BJ (cell line): ENCODE results near the gene SYNCRIP. TPM values are rescaled to one million over a fixed set of nuclear protein-coding genes. Genes with fewer than 3 reads are reported as not detected.

Experiments
- CTCF ChIA-PET: fragments of 350-600 bp; formaldehyde crosslinking; extraction: SDS; loops from one replicate; lab custom pipeline; 2021; ENCODE audit warnings: antibody characterized with exemption, inconsistent platforms; lab: Yijun Ruan, JAX
- POLR2A ChIA-PET: fragments of 300-600 bp; sonication (Branson Sonifier 250); formaldehyde crosslinking; extraction: SDS; loops from one replicate; lab custom pipeline; 2021; ENCODE audit warnings: antibody characterized with exemption; lab: Charles Lee
- DNase-seq: peaks from one replicate; pipeline ENCODE4 v3.0.0-alpha.2; 2011; ENCODE audit warnings: low read depth
- H3K27me3 ChIP-seq: 2 replicates; pipeline ENCODE4 v1.6.0; 2011; ENCODE audit warnings: low read length; ENCODE audit not compliant: control insufficient read depth, insufficient read depth
- H3K36me3 ChIP-seq: 2 replicates; pipeline ENCODE4 v1.5.1; 2011; ENCODE audit warnings: low read length; ENCODE audit not compliant: control insufficient read depth, insufficient read depth
- H3K4me3 ChIP-seq: 2 replicates; pipeline ENCODE4 v1.5.1; 2011; ENCODE audit warnings: low read depth, mild to moderate bottlenecking, control low read depth, low read length
- CTCF ChIP-seq: IDR thresholded peaks from 2 replicates; pipeline ENCODE4 v1.5.1; 2011; ENCODE audit warnings: low read depth, mild to moderate bottlenecking, control low read depth, inconsistent platforms, low read length, moderate library complexity; ENCODE audit not compliant: insufficient read depth
- polyA plus RNA-seq: library from polyadenylated mRNA; depleted of rRNA; stranded (reverse); fragments of >200 nt; gene quantifications from 2 replicates; pipeline ENCODE4 v1.2.3, GENCODE V29; 2011

The SYNCRIP gene
- polyA plus RNA-seq, 1 experiment = 7.6 TPM

GRCh38 chr6:85678026-85678601 lies 35.4 kb upstream of the SYNCRIP start:
- H3K4me3 ChIP-seq = peak overlapping the region; percentile 97
- CTCF ChIA-PET = interaction anchor here (1.1 to 2.2 kb wide), 5 partner anchors 8 to 211 kb away, joined by 3 to 7 read pairs (median 3); partner anchors contain the start of gene SYNCRIP
- TF ChIP-seq CTCF = no peak
- POLR2A ChIA-PET = interaction anchor here (0.6 to 3.4 kb wide), 8 partner anchors 28 to 1038 kb away, joined by 3 to 62 read pairs (median 4); partner anchors contain the start of genes SNX14 and SYNCRIP
- no peaks in the 10 kb centered on the region for H3K27me3 ChIP-seq
- no peak for DNase-seq
- no peaks in the 10 kb centered on the region for H3K36me3 ChIP-seq

DNA sequence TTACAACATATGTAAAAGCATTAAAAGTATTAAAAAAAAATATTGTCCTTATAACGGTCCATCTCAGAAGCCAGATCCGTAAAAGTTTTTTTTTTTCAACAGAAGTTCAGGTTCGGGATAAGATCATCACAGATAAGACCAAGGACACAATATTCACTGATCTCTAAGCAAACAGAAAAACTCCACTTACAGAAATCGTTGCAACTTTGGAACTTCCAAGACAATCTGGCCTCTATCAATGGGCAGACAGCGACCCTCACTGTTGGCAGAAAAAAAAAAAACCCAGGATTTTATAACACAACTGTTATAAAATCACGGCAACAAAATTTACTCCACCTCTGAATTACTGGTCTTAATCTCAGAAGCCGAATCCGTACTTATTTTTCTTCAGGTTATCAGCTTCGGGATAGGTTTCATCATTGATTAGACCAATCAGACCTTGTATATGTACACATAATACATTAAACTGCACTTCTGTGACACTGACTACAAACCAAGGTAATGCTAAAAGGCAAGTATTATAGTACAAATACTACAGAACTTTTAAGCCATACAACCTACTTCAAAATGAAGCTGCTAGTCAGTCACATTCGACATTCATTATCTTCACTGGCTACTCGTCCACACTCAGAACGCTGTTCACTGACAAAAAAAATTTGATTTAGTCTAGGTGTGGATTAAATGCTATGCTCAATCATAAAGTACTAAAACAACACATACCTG lies 34.7 kb upstream of the SYNCRIP start:
- H3K4me3 ChIP-seq = peak overlapping the region; percentile 97
- ChIA-PET POLR2A (interaction anchor here (0.6 to 3.4 kb wide), 3 partner anchors 34 to 350 kb away, joined by 3 to 62 read pairs (median 4); partner anchors contain the start of gene SYNCRIP), CTCF (interaction anchor here (0.9 to 2.2 kb wide), 5 partner anchors 22 to 210 kb away, joined by 3 to 7 read pairs (median 3); partner anchors contain the start of gene SYNCRIP)
- H3K27me3 ChIP-seq = no peaks in the 10 kb centered on the region
- TF ChIP-seq CTCF = peak; percentile 22; the same call in 1 of the 2 replicates
- no peaks in the 10 kb centered on the region for H3K36me3 ChIP-seq
- DNase-seq = no peak

DNA sequence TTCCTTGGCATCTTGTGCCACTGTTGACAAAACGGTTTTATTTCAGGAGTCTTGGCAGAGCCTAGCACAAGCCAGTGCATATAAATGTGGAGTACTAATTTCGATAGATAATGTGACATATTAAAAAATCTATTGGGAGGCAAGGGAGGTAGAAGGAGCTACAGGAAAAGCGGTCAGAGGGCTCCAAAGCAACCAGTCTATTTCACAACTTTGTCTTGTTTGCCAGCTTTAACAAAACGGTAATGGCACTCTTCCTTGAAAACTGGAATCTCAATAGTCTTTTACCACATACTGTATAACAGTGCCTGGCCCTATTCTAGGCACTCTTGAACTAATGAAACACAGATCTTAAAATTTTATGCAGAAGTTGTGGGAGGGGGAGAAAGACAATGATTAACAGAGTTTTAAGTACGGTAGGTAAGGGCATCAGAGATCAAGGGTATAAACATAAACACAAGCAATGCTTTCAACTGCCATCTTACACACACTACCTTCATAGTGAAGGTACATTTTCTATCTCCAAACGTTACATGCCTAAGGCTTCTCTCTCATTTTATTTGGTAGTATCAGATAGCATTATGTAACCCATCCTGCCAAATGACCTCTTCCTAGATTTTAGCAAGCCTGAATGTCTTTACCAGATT lies 33.5 kb upstream of the SYNCRIP start:
- CTCF ChIA-PET = interaction anchor here (1.1 to 2.2 kb wide), 3 partner anchors 33 to 51 kb away, joined by 3 to 4 read pairs (median 3); partner anchors contain the start of gene SYNCRIP

GRCh38 chr6:85675030-85675819 lies 32.5 kb upstream of the SYNCRIP start:
- no peak overlapping the region for H3K4me3 ChIP-seq
- no peak for DNase-seq
- ChIA-PET POLR2A (interaction anchor here (0.6 to 1.0 kb wide), 6 partner anchors 13 to 1970 kb away, joined by 3 to 7 read pairs (median 4); no protein-coding TSS in a partner anchor), CTCF (interaction anchor here (0.5 to 1.2 kb wide), 6 partner anchors 14 to 1221 kb away, joined by 3 to 4 read pairs (median 3); partner anchors contain the start of gene SYNCRIP)
- no peaks in the 10 kb centered on the region for H3K27me3 ChIP-seq
- H3K36me3 ChIP-seq = no peaks in the 10 kb centered on the region
- TF ChIP-seq CTCF = no peak

More for the DNA sequence above, 33.5 kb upstream of the SYNCRIP start:
- no peaks in the 10 kb centered on the region for H3K36me3 ChIP-seq
- POLR2A ChIA-PET = interaction anchor here (0.6 to 3.4 kb wide), 4 partner anchors 32 to 66 kb away, joined by 3 to 62 read pairs (median 5); partner anchors contain the start of gene SYNCRIP
- H3K27me3 ChIP-seq = no peaks in the 10 kb centered on the region
- no peak for TF ChIP-seq CTCF
- peak overlapping the region; percentile 97 for H3K4me3 ChIP-seq
- DNase-seq = no peak
